Naive thymus-derived CD8-positive, alpha-beta T cell (primary cell): ENCODE data around the gene GINS2. TPM values are rescaled to one million over a fixed set of nuclear protein-coding genes. Genes with fewer than 3 reads are reported as not detected.

Experiments
- ATAC-seq, 2 donors: fragments of 150-1000 bp; cut with Tn5 transposase in 1 of 2; sonication (Bioruptor Pico), chemical (Tn5 transposase) in 1 of 2; 1 replicate in 1 of 2; 2 replicates in 1 of 2; pipeline ENCODE4 v1.10.0; 2021; ENCODE audit warnings: mild to moderate bottlenecking in 2 of 2, moderate library complexity in 2 of 2
- POLR2A ChIA-PET: fragments of 350-600 bp; sonication (Branson Sonifier 250); formaldehyde crosslinking; loops from one replicate; lab custom pipeline; 2021; ENCODE audit warnings: antibody characterized with exemption; lab: Charles Lee
- DNase-seq, 10 donors: peaks; one replicate each; pipeline versions ENCODE4 v3.0.0 to v3.0.0-alpha.2; 2020 to 2022
- H3K27ac Mint-ChIP-seq, 10 donors: one replicate each; pipeline ENCODE4 v1.8.0; 2020 to 2022; ENCODE audit warnings: mild to moderate bottlenecking in 10 of 10, mixed read lengths in 10 of 10, moderate library complexity in 4 of 10, inconsistent platforms in 1 of 10
- H3K27me3 Mint-ChIP-seq, 5 donors: one replicate each; pipeline ENCODE4 v1.8.0; 2021 to 2022; ENCODE audit warnings: mixed read lengths in 5 of 5
- H3K36me3 Mint-ChIP-seq, 3 donors: one replicate each; pipeline ENCODE4 v1.8.0; 2020 to 2022; ENCODE audit warnings: mixed read lengths in 3 of 3, mild to moderate bottlenecking in 2 of 3, inconsistent platforms in 1 of 3
- H3K4me1 Mint-ChIP-seq, 4 donors: one replicate each; pipeline ENCODE4 v1.8.0; 2021 to 2022; ENCODE audit warnings: mixed read lengths in 4 of 4
- H3K4me3 Mint-ChIP-seq, 10 donors: one replicate each; pipeline ENCODE4 v1.8.0; 2020 to 2022; ENCODE audit warnings: mild to moderate bottlenecking in 10 of 10, mixed read lengths in 10 of 10, moderate library complexity in 6 of 10, inconsistent platforms in 1 of 10
- H3K9me3 Mint-ChIP-seq, 9 donors: one replicate each; pipeline ENCODE4 v1.8.0; 2020 to 2022; ENCODE audit warnings: mixed read lengths in 9 of 9, mild to moderate bottlenecking in 3 of 9, inconsistent platforms in 1 of 9, moderate library complexity in 1 of 9
- polyA plus RNA-seq, 3 donors: library from polyadenylated mRNA; unstranded; fragments of 300-500 nt; fragmentation: Illumina TruSeq; gene quantifications; one replicate each; pipeline ENCODE4 v1.2.3, GENCODE V29; 2021
- total RNA-seq, 8 experiments: library from RNA in 2 of 8; stranded (reverse) in 2 of 8; gene quantifications; one replicate each; pipeline ENCODE4 v1.2.3 and lab custom pipeline; 2021 to 2026

The GINS2 gene
- total and polyA plus RNA-seq, 5 experiments from 2014 or later: 0.08 to 1.0 (median 0.74) TPM

- ATAC-seq: no peak
Measured at GRCh38 chr16:85648070-85648714, 40.6 kb downstream of the GINS2 start.

DNA sequence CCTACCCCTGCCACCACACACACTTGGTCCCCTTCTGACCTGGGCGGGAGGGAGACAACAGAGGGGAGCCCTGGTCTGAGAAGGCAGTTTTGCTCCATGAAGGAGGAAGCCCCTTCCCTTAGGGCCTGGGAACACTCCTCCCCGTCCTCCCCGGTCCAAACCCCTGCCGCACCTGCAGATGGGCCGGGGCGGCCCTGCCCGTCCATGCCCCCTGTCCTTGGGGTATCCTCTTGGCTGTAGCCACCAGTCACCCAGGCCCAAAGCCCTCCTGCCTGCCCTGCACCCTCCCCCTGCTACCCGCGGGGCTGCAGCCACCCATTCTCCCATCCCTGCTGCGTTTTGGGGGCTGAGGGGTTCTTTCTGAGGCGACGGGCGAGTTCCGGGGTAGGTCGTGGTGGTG is 41.8 kb downstream of the GINS2 start:
- POLR2A ChIA-PET: no interaction called here
- H3K27me3 Mint-ChIP-seq: no peaks in the 10 kb centered on the region
- H3K4me1 Mint-ChIP-seq: peaks cover 23 to 34% (median 29%) of the 10 kb centered on the region in 4 donors
- DNase-seq (no peak), ATAC-seq (no peak)
- peaks cover 0 to 25% (median 0%) of the 10 kb centered on the region in 3 donors for H3K36me3 Mint-ChIP-seq
- no peak overlapping the region for H3K4me3 Mint-ChIP-seq
- peak overlapping the region in 2 of 10 donors; percentile 78 to 93 for H3K27ac Mint-ChIP-seq
- H3K9me3 Mint-ChIP-seq: no peaks in the 10 kb centered on the region

More at GRCh38 chr16:85648070-85648714, 40.6 kb downstream of the GINS2 start:
- no peaks in the 10 kb centered on the region for H3K9me3 Mint-ChIP-seq
- no peaks in the 10 kb centered on the region for H3K27me3 Mint-ChIP-seq
- H3K4me1 Mint-ChIP-seq: peaks cover 19 to 35% (median 26%) of the 10 kb centered on the region in 4 donors
- H3K36me3 Mint-ChIP-seq: peaks cover 0 to 30% (median 0%) of the 10 kb centered on the region in 3 donors
- POLR2A ChIA-PET: no interaction called here
- H3K4me3 Mint-ChIP-seq: no peak overlapping the region
- DNase-seq: no peak
- peak overlapping the region in 1 of 10 donors; percentile 78 for H3K27ac Mint-ChIP-seq

GRCh38 chr16:85646358-85646907 is 42.3 kb downstream of the GINS2 start:
- H3K27ac Mint-ChIP-seq: peak overlapping the region in 2 of 10 donors; percentile 33 to 44
- H3K4me3 Mint-ChIP-seq: no peak overlapping the region
- ATAC-seq (no peak), DNase-seq (no peak)
- peaks cover 0 to 25% (median 0%) of the 10 kb centered on the region in 3 donors for H3K36me3 Mint-ChIP-seq
- POLR2A ChIA-PET: no interaction called here
- no peaks in the 10 kb centered on the region for H3K9me3 Mint-ChIP-seq
- H3K27me3 Mint-ChIP-seq: no peaks in the 10 kb centered on the region
- peaks cover 23 to 31% (median 29%) of the 10 kb centered on the region in 4 donors for H3K4me1 Mint-ChIP-seq

DNA sequence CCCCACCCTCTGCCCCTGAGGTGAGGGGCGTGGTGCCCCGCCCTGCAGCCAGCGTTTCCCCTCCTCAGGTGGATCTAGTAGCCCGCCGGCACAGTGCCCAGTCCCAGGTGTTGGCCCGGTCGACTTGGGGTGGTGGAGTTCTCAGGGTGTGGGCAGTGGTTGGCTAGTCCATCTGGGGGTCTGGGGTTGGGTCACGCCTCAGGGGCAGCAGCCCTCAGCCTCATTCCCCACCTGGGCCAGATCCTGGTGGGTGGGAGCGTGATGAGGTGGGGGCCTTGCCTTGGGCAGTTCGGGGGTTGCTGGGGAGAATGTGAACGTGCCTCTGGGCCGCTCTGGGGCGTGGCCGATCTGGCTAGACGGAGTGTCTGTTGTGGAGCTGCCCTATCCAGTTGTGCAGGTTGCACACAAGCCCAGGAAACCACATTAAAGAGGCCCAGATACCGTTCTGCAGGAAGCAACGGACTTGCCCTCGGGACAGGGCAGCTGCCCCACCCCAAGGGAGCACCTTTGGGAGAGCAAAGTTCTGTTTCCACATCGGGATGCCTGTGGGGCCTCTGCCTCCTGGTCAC is 43.6 kb downstream of the GINS2 start:
- H3K4me3 Mint-ChIP-seq: no peak overlapping the region
- no peaks in the 10 kb centered on the region for H3K9me3 Mint-ChIP-seq
- ATAC-seq: no peak
- H3K27ac Mint-ChIP-seq: no peak overlapping the region
- H3K27me3 Mint-ChIP-seq: no peaks in the 10 kb centered on the region
- H3K4me1 Mint-ChIP-seq: peaks cover 25 to 36% (median 29%) of the 10 kb centered on the region in 4 donors
- no peak for DNase-seq
- peaks cover 0 to 28% (median 0%) of the 10 kb centered on the region in 3 donors for H3K36me3 Mint-ChIP-seq
- POLR2A ChIA-PET: no interaction called here

GRCh38 chr16:85644093-85644712 is 44.6 kb downstream of the GINS2 start:
- ATAC-seq: no peak
- H3K27ac Mint-ChIP-seq: peak overlapping the region in 7 of 10 donors; percentile 25 to 87 (median 75)
- no peak overlapping the region for H3K4me3 Mint-ChIP-seq
- peaks cover 0 to 24% (median 0%) of the 10 kb centered on the region in 3 donors for H3K36me3 Mint-ChIP-seq
- peaks cover 26 to 38% (median 30%) of the 10 kb centered on the region in 4 donors for H3K4me1 Mint-ChIP-seq
- no peaks in the 10 kb centered on the region for H3K27me3 Mint-ChIP-seq
- H3K9me3 Mint-ChIP-seq: no peaks in the 10 kb centered on the region
- POLR2A ChIA-PET: no interaction called here
- DNase-seq: no peak

- no peaks in the 10 kb centered on the region for H3K9me3 Mint-ChIP-seq
- H3K4me1 Mint-ChIP-seq: peaks cover 21 to 40% (median 30%) of the 10 kb centered on the region in 4 donors
- no peaks in the 10 kb centered on the region for H3K27me3 Mint-ChIP-seq
- no peak overlapping the region for H3K4me3 Mint-ChIP-seq
- H3K36me3 Mint-ChIP-seq: peaks cover 0 to 18% (median 0%) of the 10 kb centered on the region in 3 donors
- POLR2A ChIA-PET: no interaction called here
- DNase-seq (no peak), ATAC-seq (no peak)
- H3K27ac Mint-ChIP-seq: peak overlapping the region in 3 of 10 donors; percentile 25 to 75 (median 48)
Measured at GRCh38 chr16:85643631-85644030, 45.1 kb downstream of the GINS2 start.

GRCh38 chr16:85642762-85643358 is 45.9 kb downstream of the GINS2 start:
- peaks cover 21 to 41% (median 28%) of the 10 kb centered on the region in 4 donors for H3K4me1 Mint-ChIP-seq
- H3K36me3 Mint-ChIP-seq: peaks cover 0 to 18% (median 0%) of the 10 kb centered on the region in 3 donors
- H3K9me3 Mint-ChIP-seq: no peaks in the 10 kb centered on the region
- no peaks in the 10 kb centered on the region for H3K27me3 Mint-ChIP-seq
- no peak for ATAC-seq
- no peak for DNase-seq
- POLR2A ChIA-PET: no interaction called here
- H3K27ac Mint-ChIP-seq: peak overlapping the region in 1 of 10 donors; percentile 22
- no peak overlapping the region for H3K4me3 Mint-ChIP-seq

- Mint-ChIP-seq H3K4me1 (peaks cover 21 to 44% (median 28%) of the 10 kb centered on the region in 4 donors), H3K27ac (peak overlapping the region in 2 of 10 donors; percentile 15 to 18)
- POLR2A ChIA-PET: no interaction called here
Measured at GRCh38 chr16:85641776-85642176, 47.0 kb downstream of the GINS2 start.

GRCh38 chr16:85641305-85641704 is 47.4 kb downstream of the GINS2 start:
- Mint-ChIP-seq H3K4me3 (no peak overlapping the region), H3K9me3 (no peaks in the 10 kb centered on the region), H3K4me1 (peaks cover 21 to 44% (median 28%) of the 10 kb centered on the region in 4 donors), H3K27ac (no peak overlapping the region), H3K27me3 (no peaks in the 10 kb centered on the region), H3K36me3 (peaks cover 0 to 15% (median 0%) of the 10 kb centered on the region in 3 donors)
- ATAC-seq (no peak), DNase-seq (no peak)
- POLR2A ChIA-PET: no interaction called here

More at GRCh38 chr16:85641776-85642176, 47.0 kb downstream of the GINS2 start:
- no peaks in the 10 kb centered on the region for H3K9me3 Mint-ChIP-seq
- DNase-seq (no peak), ATAC-seq (no peak)
- H3K27me3 Mint-ChIP-seq: no peaks in the 10 kb centered on the region
- peaks cover 0 to 15% (median 0%) of the 10 kb centered on the region in 3 donors for H3K36me3 Mint-ChIP-seq
- no peak overlapping the region for H3K4me3 Mint-ChIP-seq

DNA sequence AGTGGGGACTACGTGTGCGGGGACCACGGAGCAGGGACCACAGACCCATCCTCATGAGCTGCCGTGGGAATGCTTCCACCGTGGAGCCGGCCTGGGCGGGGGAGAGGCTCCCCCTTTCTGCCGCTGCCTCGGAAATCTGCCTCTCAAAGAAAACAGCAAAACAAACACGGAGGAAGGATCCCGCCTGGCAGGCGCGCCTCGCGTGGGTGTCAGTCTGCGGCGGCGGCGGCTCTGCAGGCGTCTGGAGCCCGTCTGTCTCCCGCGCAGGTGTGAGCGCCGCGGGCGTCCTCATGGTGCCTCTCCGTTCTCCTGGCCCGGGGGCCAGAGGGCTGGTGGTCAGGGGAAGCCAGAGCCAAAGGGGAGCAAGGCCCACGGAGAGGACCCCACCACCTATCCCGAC is 48.2 kb downstream of the GINS2 start:
- Mint-ChIP-seq H3K36me3 (peaks cover 0 to 15% (median 0%) of the 10 kb centered on the region in 3 donors), H3K9me3 (no peaks in the 10 kb centered on the region), H3K4me1 (peaks cover 19 to 41% (median 23%) of the 10 kb centered on the region in 4 donors), H3K27me3 (no peaks in the 10 kb centered on the region), H3K4me3 (no peak overlapping the region), H3K27ac (no peak overlapping the region)
- ATAC-seq: no peak
- no peak for DNase-seq
- POLR2A ChIA-PET: no interaction called here

DNA sequence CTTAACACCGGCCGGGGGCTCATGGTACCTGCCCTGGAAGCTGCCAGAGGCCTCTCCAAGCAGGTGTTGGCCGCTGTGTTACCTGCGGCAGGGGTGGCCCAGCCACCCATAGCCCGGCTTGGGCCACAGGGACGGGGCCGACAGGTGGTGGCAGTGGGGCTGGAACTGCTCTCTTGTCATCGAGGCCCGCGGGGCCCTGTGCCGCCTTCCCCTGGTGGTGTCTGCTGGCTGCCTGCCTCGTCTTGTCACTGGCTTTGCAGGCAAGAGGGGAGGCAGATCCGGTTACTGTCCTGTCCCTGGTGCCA is 48.5 kb downstream of the GINS2 start:
- no peak for DNase-seq
- no peak for ATAC-seq
- no peak overlapping the region for H3K27ac Mint-ChIP-seq
- peaks cover 0 to 15% (median 0%) of the 10 kb centered on the region in 3 donors for H3K36me3 Mint-ChIP-seq
- no peak overlapping the region for H3K4me3 Mint-ChIP-seq
- H3K9me3 Mint-ChIP-seq: no peaks in the 10 kb centered on the region
- H3K27me3 Mint-ChIP-seq: no peaks in the 10 kb centered on the region
- POLR2A ChIA-PET: no interaction called here
- peaks cover 19 to 40% (median 21%) of the 10 kb centered on the region in 4 donors for H3K4me1 Mint-ChIP-seq

DNA sequence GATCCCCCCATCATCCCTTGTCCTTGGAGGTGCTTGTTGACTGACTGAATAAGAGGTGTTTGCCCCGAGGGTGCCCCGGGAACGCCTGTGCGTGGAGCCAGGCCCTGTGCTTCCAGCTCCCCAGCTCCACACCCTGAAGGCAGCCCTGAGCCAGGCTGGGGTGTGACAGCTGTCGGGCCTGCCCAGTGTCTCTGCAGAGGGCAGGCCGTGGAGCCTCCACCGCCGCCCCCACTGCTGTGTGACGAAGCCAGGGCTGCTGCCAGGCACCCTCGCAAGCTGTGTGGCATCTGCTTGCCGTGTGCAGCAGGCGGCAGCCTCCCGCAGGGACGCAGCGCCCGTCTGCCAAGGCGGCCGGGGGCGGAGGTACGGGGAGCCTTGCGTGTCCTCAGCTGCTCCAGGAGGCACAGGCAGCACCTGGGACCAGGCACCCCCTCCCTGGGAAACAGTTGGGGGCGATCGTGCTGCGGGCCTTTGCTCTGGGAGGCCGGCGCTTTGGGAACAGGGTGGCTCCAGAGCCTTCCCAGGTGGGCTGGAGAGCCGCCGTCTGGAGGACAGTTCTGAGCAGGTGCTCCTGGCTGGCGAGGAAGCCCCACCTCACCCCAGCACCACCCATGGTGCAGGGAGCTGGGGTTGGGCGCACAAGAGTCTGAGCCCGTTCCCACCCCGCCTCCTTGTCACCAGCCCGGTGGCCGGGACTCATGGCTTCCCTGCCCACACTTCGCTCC is 49.1 kb downstream of the GINS2 start:
- peak overlapping the region in 1 of 10 donors; percentile 22 for H3K27ac Mint-ChIP-seq
- ATAC-seq (no peak), DNase-seq (no peak)
- H3K4me1 Mint-ChIP-seq: peaks cover 15 to 36% (median 16%) of the 10 kb centered on the region in 4 donors
- no peaks in the 10 kb centered on the region for H3K27me3 Mint-ChIP-seq
- H3K36me3 Mint-ChIP-seq: peaks cover 0 to 13% (median 0%) of the 10 kb centered on the region in 3 donors
- peak overlapping the region in 1 of 10 donors; percentile 26 for H3K4me3 Mint-ChIP-seq
- POLR2A ChIA-PET: no interaction called here
- no peaks in the 10 kb centered on the region for H3K9me3 Mint-ChIP-seq
